GM12878 (cell line): ENCODE measurements around the gene CSMD2. TPM values are rescaled to one million over a fixed set of nuclear protein-coding genes. Genes with fewer than 3 reads are reported as not detected.

Experiments used
- ATAC-seq: fragments of 200-7000 bp; cut with Tn5 transposase; 3 replicates; pipeline ENCODE4 v1.9.1; 2020; ENCODE audit warnings: mild to moderate bottlenecking, moderate library complexity
- BruUV-seq: library from RNA; stranded (reverse); fragments of 400-500 nt; replicated peaks from 2 replicates; lab custom pipeline; 2021; lab: Mats Ljungman, UMichigan
- CTCF ChIA-PET: fragments of 300-600 bp; sonication (Branson Sonifier 250); formaldehyde crosslinking; extraction: SDS; loops from one replicate; lab custom pipeline; 2021; ENCODE audit warnings: inconsistent platforms; lab: Yijun Ruan, JAX
- POLR2A ChIA-PET: fragments of 350-600 bp; formaldehyde crosslinking; extraction: SDS; loops from one replicate; lab custom pipeline; 2021; ENCODE audit warnings: inconsistent platforms; lab: Charles Lee
- RAD21 ChIA-PET: fragments of 300-600 bp; sonication (Branson Sonifier 250); formaldehyde crosslinking; loops from one replicate; lab custom pipeline; 2023; ENCODE audit warnings: antibody characterized with exemption; ENCODE audit not compliant: unreplicated experiment; lab: Charles Lee
- SMC1A ChIA-PET: fragments of 300-600 bp; sonication (Branson Sonifier 250); formaldehyde crosslinking; loops from one replicate; lab custom pipeline; 2023; ENCODE audit not compliant: unreplicated experiment, uncharacterized antibody; lab: Charles Lee
- DNase-seq: peaks from one replicate; pipeline ENCODE4 v3.0.0-alpha.2; 2011; ENCODE audit warnings: low read depth, low spot score
- FAIRE-seq: peaks from 3 replicates; lab custom pipeline; 2011; peaks lifted over from hg19 to GRCh38; lab: Jason Lieb, UNC
- H2AFZ ChIP-seq: 2 replicates; pipeline ENCODE4 v1.6.0; 2011; ENCODE audit warnings: low read depth, low read length, control low read depth; ENCODE audit not compliant: control insufficient read depth
- H3K27ac ChIP-seq: 2 replicates; pipeline ENCODE4 v1.5.1; 2011; ENCODE audit warnings: control low read depth; ENCODE audit not compliant: control insufficient read depth, insufficient read depth
- H3K27me3 ChIP-seq, 2 experiments: replicated peaks in 1 of 2; 2 replicates each; pipeline versions ENCODE4 v1.6.0 to v1.6.1; 2011; ENCODE audit warnings: low read length in 1 of 2; ENCODE audit not compliant: control insufficient read depth in 2 of 2, insufficient read depth in 2 of 2
- H3K36me3 ChIP-seq, 2 experiments: 2 replicates each; pipeline ENCODE4 v1.5.1; 2011; ENCODE audit warnings: low read length in 1 of 2; ENCODE audit not compliant: control insufficient read depth in 2 of 2, insufficient read depth in 2 of 2
- H3K4me1 ChIP-seq: 2 replicates; pipeline ENCODE4 v1.6.1; 2011; ENCODE audit warnings: mild to moderate bottlenecking, low read length, moderate library complexity, mixed read lengths; ENCODE audit not compliant: control insufficient read depth, insufficient read depth
- H3K4me2 ChIP-seq: 2 replicates; pipeline ENCODE4 v1.6.0; 2011; ENCODE audit warnings: control low read depth; ENCODE audit not compliant: control insufficient read depth, insufficient read depth
- H3K4me3 ChIP-seq: fragments of 200-600 bp; sonication (generic); 2 replicates; pipeline ENCODE4 v1.5.1; 2016
- H3K79me2 ChIP-seq: 2 replicates; pipeline ENCODE4 v1.6.0; 2011; ENCODE audit warnings: low read length; ENCODE audit not compliant: control insufficient read depth, insufficient read depth
- H3K9ac ChIP-seq: 2 replicates; pipeline ENCODE4 v1.8.0; 2011; ENCODE audit warnings: low read length, control low read depth, mixed read lengths; ENCODE audit not compliant: control insufficient read depth, insufficient read depth
- H3K9me3 ChIP-seq: replicated peaks from 3 replicates; pipeline ENCODE4 v1.5.1; 2011; ENCODE audit warnings: mild to moderate bottlenecking, low read length; ENCODE audit not compliant: control insufficient read depth, insufficient read depth
- H4K20me1 ChIP-seq: 2 replicates; pipeline ENCODE4 v1.6.0; 2011; ENCODE audit not compliant: control insufficient read depth, insufficient read depth
- EED ChIP-seq: sonication (generic); IDR thresholded peaks from 2 replicates; pipeline ENCODE4 v1.6.1; 2016; ENCODE audit warnings: antibody characterized with exemption, low read depth
- EGR1 ChIP-seq, 2 experiments: IDR thresholded peaks; 1 replicate in 1 of 2; 2 replicates in 1 of 2; pipeline ENCODE4 v1.6.1; 2011 to 2012; ENCODE audit warnings: low read depth in 2 of 2, low read length in 2 of 2, borderline replicate concordance in 1 of 2, mild to moderate bottlenecking in 1 of 2, moderate library complexity in 1 of 2
- MYC ChIP-seq: IDR thresholded peaks from 2 replicates; pipeline ENCODE4 v1.6.1; 2011; ENCODE audit warnings: mild to moderate bottlenecking, low read length, moderate library complexity, inconsistent platforms; ENCODE audit not compliant: insufficient read depth, insufficient replicate concordance, insufficient read length, severe bottlenecking
- SIN3A ChIP-seq: IDR thresholded peaks from 2 replicates; pipeline ENCODE4 v1.6.1; 2012; ENCODE audit warnings: low read depth, low read length, improper control_type of control experiment
- SMAD5 ChIP-seq: IDR thresholded peaks from 2 replicates; pipeline ENCODE4 v1.6.1; 2016; ENCODE audit warnings: antibody characterized with exemption, low read depth
- TCF3 ChIP-seq: IDR thresholded peaks from 2 replicates; pipeline ENCODE4 v1.6.1; 2012; ENCODE audit warnings: low read depth, mild to moderate bottlenecking, low read length, borderline replicate concordance; ENCODE audit not compliant: insufficient read depth
- WGBS: methylation state at CpG from one replicate; pipeline ENCODE4 v1.1.6; 2016; ENCODE audit warnings: low lambda C conversion rate; ENCODE audit not compliant: insufficient replicate concordance, insufficient coverage; ENCODE audit errors: missing lambda C conversion rate; 5-methylcytosine and 5-hydroxymethylcytosine counted together
- in situ Hi-C: fragments of 300-500 bp; cut with MboI; formaldehyde crosslinking; loops from 9 replicates; pipeline ENCODE4 v1.14.3; 2018; ENCODE audit warnings: mixed read lengths
- intact Hi-C: fragments of 100-400 bp; cut with micrococcal nuclease; formaldehyde crosslinking; loops from one replicate; pipeline ENCODE4 v1.14.2; 2022; ENCODE audit not compliant: unreplicated experiment
- polyA plus RNA-seq, 11 experiments: library from polyadenylated mRNA; depleted of rRNA in 4 of 11; unstranded in 6 of 11; stranded (reverse) in 5 of 11; fragments of >200 nt; fragmentation: Nextera tagmentation in 4 of 11; fragmentation: Illumina TruSeq in 1 of 11; extraction: Ambion mirVana in 4 of 11; extraction: Trizol in 1 of 11; gene quantifications; 1 replicate in 1 of 11; 2 replicates in 10 of 11; pipeline versions ENCODE4 v1.2.1 to v1.2.3, GENCODE V29; 2011 to 2016; ENCODE audit warnings: inconsistent platforms in 2 of 11, missing spikeins in 2 of 11, low read depth in 1 of 11
- total RNA-seq, 4 experiments: library from RNA; depleted of rRNA in 3 of 4; stranded (reverse); fragments of >200 nt in 3 of 4; fragmentation: Illumina TruSeq in 1 of 4; extraction: Trizol in 1 of 4; gene quantifications; 2 replicates each; pipeline versions ENCODE4 v1.2.1 to v1.2.3, GENCODE V29; 2013 to 2021
- TF ChIP-seq, protein P1 (sequence below): fragments of 450-650 bp; IDR thresholded peaks from 2 replicates; pipeline ENCODE4 v1.6.1; 2016; ENCODE audit warnings: mild to moderate bottlenecking

The CSMD2 gene
- total and polyA plus RNA-seq, 10 of the 15 experiments (the other 5 are each of a cell fraction or from before 2014, with no cell fraction given): under 0.01 TPM; not detected in 9

DNA sequence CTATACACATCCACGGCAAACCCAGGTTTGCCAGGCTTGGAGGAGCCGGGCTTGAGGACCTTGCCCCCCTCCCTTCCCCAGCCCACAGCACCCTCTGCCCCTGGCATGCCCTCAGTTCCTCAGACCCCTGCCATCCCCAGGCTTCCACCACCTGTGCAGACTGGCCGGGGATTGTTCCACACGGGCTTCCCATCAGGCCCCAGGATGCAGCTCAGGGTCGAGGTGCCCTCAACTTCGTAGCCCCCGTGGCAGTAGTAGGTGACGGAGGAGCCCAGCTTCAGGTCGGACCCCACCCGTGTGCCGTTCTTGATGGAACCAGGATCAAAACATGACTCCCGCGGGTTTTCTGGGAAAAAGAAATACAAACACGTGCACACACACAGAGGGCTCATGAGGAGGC lies 528.8 kb downstream of the CSMD2 start:
- FAIRE-seq: no peak
- no peak overlapping the region for H3K4me3 ChIP-seq
- ChIA-PET SMC1A (no interaction called here), POLR2A (no interaction called here), RAD21 (no interaction called here), CTCF (interaction anchor here (4.9 kb wide), 1 partner anchor 1107 kb away, joined by 37 read pairs; no protein-coding TSS in a partner anchor)
- no peaks in the 10 kb centered on the region for H3K9me3 ChIP-seq
- no peak for TF ChIP-seq EED
- no peak for TF ChIP-seq TCF3
- TF ChIP-seq MYC: no peak
- no peak for TF ChIP-seq SIN3A
- TF ChIP-seq, protein P1, sequence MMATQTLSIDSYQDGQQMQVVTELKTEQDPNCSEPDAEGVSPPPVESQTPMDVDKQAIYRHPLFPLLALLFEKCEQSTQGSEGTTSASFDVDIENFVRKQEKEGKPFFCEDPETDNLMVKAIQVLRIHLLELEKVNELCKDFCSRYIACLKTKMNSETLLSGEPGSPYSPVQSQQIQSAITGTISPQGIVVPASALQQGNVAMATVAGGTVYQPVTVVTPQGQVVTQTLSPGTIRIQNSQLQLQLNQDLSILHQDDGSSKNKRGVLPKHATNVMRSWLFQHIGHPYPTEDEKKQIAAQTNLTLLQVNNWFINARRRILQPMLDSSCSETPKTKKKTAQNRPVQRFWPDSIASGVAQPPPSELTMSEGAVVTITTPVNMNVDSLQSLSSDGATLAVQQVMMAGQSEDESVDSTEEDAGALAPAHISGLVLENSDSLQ: no peak
- no peak for TF ChIP-seq SMAD5
- TF ChIP-seq EGR1 (IDR thresholded peaks at IDR 0.05; ENCODE audit: borderline replicate concordance in 1 of 2, low read depth in 2 of 2, low read length in 2 of 2): no peak
- intact Hi-C loops (loop anchor here (10.0 kb wide), 1 partner anchor 379 kb away; no protein-coding TSS in a partner anchor), in situ Hi-C loops (loop anchor here (10.0 kb wide), 3 partner anchors 529 to 1109 kb away; partner anchors contain the start of gene CSMD2)
- no peaks in the 10 kb centered on the region for H3K36me3 ChIP-seq
- no peak overlapping the region for H3K9ac ChIP-seq
- WGBS: 35% methylated on average over 14 of the region's 14 CpGs
- H3K4me2 ChIP-seq: no peak overlapping the region
- no peak overlapping the region for H3K27ac ChIP-seq
- peaks cover 2% of the 10 kb centered on the region; the same call in 1 of the 2 replicates for H4K20me1 ChIP-seq
- ATAC-seq: no peak
- no peak for DNase-seq
- no peak overlapping the region for H2AFZ ChIP-seq
- no peaks in the 10 kb centered on the region for H3K79me2 ChIP-seq
- no peaks in the 10 kb centered on the region for H3K4me1 ChIP-seq
- no TSS peak for BruUV-seq
- peaks cover 0 to 4% of the 10 kb centered on the region in 2 experiments; a peak in 2 of 4 replicates for H3K27me3 ChIP-seq
